GM10266 (cell line): ENCODE measurements around the gene LDLRAP1.
"Not testable (repeated sequence)": the region's sequence is repeated elsewhere in the genome, so short reads cannot be mapped to it uniquely, and the experiment has no call there.

Experiments used
- DNase-seq: peaks from one replicate; pipeline ENCODE4 v3.0.0; 2012; ENCODE audit errors: extremely low spot score
- TF ChIP-seq, protein P1 (sequence below): IDR thresholded peaks from 2 replicates; pipeline ENCODE4 v1.5.1; 2012; ENCODE audit warnings: mild to moderate bottlenecking, low read depth; ENCODE audit not compliant: control insufficient read depth, insufficient read depth; ENCODE audit errors: missing control alignments

LDLRAP1 gene

DNA sequence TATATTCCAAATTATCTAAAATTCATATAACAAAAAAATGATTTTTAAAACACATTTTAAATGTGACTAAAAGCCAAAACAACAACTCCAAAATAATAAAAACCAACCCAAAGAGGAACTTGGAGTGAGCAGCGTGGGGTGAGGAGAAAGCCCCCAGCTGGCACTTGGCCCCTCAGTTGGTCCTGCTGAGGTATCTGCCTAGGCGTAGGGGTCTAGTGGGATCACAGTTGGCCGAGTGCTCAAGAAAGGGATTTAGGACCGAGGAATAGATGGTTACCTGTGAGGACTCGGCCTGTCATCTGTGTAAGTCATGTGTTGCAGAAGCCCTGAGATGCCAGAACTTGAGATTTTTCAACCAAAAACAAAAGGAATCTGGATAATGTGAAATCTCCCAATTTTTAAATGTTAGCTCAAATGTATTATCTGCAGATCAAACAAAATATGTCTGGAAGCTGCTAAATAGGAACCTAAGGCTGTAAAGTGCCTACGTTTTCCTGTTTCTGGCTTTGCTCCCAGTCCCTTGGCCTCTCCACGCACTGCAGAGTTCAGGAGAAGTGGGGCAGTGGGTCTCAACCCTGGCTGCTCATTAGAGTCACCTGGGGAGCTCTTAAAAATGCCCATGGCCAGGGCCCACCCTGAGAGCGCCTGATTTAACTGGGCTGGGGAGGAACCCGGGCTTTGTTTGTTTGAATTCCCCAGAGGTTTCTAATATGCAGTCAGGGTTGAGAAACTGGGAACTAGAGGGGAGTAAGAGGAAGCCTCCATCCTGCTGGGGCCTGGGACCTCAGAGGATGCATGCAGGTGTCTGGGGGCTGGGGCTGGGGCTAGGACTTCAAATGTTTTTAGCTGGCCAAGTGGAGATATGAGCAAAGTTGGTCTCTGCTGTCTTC, 38.5 kb upstream of the LDLRAP1 start:
- TF ChIP-seq, protein P1, sequence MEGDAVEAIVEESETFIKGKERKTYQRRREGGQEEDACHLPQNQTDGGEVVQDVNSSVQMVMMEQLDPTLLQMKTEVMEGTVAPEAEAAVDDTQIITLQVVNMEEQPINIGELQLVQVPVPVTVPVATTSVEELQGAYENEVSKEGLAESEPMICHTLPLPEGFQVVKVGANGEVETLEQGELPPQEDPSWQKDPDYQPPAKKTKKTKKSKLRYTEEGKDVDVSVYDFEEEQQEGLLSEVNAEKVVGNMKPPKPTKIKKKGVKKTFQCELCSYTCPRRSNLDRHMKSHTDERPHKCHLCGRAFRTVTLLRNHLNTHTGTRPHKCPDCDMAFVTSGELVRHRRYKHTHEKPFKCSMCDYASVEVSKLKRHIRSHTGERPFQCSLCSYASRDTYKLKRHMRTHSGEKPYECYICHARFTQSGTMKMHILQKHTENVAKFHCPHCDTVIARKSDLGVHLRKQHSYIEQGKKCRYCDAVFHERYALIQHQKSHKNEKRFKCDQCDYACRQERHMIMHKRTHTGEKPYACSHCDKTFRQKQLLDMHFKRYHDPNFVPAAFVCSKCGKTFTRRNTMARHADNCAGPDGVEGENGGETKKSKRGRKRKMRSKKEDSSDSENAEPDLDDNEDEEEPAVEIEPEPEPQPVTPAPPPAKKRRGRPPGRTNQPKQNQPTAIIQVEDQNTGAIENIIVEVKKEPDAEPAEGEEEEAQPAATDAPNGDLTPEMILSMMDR: no peak
- no peak for DNase-seq

DNA sequence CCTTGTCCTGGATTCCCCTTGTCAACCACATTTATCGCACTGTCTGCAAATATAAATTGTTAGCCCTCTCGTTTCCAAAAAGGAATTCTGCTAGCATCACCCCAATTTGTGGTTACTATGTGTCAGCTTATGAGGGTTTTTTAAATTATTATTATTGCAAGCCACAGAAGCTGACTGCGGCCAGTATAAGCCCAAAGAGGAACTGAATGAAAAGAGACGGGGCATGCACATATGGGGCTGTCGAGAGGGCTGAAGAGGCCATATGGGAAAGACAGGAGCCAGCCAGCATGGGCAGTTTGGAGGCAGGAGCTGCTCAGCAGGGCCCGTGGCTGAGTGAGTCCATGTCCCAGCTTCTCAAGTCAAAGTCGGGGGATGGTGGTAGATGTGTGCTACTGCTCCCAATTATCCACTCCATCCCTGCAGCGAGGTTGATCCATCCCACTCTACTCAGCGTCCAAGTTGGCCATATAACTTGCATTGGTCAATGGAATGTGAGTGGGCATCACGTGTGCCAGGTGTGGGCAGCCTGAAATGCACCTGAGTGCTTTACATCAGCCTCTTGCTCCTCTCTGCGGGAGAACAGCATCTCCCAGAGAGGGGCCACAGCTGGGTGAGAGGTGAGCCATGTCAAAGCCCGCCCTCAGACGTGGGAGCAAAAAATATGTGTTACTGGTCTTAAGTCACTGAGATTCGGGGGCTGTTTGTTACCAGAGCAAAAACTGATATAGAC, 37.6 kb upstream of the LDLRAP1 start:
- DNase-seq: no peak
- TF ChIP-seq, protein P1: no peak

DNA sequence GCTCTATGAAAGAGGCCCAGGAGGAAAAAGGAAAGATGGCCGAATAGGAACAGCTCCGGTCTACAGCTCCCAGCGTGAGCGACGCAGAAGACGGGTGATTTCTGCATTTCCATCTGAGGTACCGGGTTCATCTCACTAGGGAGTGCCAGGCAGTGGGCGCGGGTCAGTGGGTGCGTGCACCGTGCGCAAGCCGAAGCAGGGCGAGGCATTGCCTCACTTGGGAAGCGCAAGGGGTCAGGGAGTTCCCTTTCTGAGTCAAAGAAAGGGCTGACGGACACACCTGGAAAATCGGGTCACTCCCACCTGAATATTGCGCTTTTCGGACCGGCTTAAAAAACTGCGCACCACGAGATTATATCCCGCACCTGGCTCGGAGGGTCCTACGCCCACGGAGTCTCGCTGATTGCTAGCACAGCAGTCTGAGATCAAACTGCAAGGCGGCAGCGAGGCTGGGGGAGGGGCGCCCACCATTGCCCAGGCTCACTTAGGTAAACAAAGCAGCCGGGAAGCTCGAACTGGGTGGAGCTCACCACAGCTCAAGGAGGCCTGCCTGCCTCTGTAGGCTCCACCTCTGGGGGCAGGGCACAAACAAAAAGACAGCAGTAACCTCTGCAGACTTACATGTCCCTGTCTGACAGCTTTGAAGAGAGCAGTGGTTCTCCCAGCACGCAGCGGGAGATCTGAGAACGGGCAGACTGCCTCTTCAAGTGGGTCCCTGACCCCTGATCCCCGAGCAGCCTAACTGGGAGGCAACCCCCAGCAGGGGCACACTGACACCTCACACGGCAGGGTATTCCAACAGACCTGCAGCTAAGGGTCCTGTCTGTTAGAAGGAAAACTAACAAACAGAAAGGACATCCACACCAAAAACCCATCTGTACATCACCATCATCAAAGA, 36.6 kb upstream of the LDLRAP1 start:
- not testable (repeated sequence) for DNase-seq

DNA sequence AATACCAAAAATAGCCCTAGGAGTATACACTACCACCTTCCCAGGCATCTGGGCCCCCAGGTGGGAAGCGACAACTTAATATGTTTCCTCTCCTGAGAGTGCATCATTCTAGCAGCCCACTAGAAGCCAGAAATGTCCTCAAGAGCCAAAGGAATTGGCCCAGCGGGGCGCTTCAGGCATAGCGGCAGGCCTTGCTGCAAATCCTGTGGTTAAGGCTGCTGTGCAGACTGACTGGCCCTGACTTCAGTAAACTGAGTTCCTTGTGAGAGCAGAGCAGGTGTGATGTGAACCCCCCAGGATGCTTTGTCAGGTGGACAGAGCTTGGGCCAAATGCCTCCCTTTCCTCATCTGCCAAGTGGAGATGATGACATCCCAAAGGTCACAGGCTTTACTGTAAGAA, 29.7 kb upstream of the LDLRAP1 start:
- no peak for DNase-seq
- TF ChIP-seq, protein P1: no peak

DNA sequence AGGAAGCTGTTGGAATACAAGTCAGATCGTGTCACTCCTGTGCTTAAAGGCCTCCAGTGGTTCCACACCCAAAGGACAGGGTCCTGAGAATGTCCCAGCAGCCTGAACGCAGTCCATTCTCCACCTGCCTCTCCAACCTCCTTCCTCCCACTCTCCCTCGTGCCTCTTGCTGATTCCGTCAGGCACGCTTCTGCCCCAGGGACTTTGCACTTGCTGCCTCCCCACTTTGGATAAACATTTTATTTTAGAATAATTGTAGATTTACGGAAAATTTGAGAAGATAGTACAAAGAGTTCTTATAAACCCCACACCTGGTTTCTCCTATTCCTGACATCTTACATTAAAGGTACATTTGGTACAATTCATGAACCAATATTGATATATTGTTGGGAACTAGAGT, 28.4 kb upstream of the LDLRAP1 start:
- TF ChIP-seq, protein P1: no peak
- DNase-seq: no peak

DNA sequence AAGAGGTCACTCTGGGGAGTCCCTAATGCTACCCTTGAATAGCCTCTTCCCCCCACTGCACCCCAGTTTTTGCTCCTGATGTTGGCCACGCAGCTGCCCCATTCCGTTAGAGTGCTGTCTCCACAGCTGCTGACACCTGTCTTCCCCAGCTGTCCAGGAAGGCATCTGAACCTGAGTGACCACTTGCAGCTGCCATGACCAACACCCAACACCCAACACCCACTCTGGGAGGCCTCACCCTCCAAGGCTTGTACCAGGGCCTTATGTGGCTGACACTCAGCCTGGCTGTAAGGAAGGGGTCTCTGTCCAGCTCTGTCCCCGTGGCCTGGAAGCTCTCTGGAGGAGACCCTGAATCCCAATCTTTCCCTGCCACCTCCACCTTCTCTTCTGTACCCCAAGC, 26.7 kb upstream of the LDLRAP1 start:
- TF ChIP-seq, protein P1: no peak

DNA sequence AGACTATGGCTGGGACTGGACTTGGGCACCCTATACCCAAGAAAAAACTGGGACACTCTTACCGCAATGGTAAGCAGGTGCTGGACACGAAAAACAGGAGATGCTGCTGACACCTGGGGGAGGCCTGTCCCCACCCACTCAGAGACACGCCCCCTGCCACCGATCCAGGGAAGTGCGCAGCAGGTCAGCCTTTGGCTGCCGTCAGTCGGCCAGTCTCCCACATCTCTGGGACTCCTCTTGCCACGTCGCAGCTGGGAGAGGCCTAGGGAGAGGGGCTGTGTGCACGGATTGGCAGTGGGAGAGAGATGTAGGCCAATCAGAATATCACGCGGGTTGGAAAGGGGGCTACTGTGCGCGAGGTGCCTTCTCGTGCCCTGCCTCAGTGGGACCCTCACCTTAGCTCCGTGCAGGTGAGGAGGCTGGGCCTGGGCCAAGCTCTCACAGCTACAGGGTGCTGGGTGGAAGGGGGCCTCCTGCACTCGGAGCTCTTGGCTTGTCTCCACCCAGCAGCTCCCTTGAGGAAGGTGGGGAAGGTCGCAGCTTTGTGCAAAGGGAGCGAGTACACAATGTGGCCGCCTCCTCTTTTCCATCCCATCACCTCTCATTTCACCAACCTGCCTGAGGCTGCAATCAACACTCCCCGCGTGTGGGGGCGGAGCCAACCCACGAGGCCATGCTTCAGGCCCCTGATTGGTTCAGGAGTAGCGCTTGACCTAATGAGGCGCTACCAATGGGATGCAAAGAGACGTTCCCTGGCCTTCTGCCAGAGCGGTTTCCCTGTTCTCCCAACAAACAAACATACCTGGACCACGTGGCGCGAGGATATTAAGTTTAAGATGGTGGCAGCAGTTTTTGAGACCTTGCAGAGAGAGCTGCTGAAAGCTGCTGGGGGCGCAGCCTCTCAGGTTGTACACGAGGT, 25.7 kb upstream of the LDLRAP1 start:
- no peak for DNase-seq
- TF ChIP-seq, protein P1: no peak

More for the DNA sequence above, 26.7 kb upstream of the LDLRAP1 start:
- no peak for DNase-seq
